GM12878 (cell line): ENCODE results near the gene IL6R. TPM values are rescaled to one million over a fixed set of nuclear protein-coding genes. Genes with fewer than 3 reads are reported as not detected.

ENCODE experiments used
- ATAC-seq: fragments of 200-7000 bp; cut with Tn5 transposase; 3 replicates; pipeline ENCODE4 v1.9.1; 2020; ENCODE audit warnings: mild to moderate bottlenecking, moderate library complexity
- BruUV-seq: library from RNA; stranded (reverse); fragments of 400-500 nt; replicated peaks from 2 replicates; lab custom pipeline; 2021; lab: Mats Ljungman, UMichigan
- CTCF ChIA-PET: fragments of 300-600 bp; sonication (Branson Sonifier 250); formaldehyde crosslinking; extraction: SDS; loops from one replicate; lab custom pipeline; 2021; ENCODE audit warnings: inconsistent platforms; lab: Yijun Ruan, JAX
- POLR2A ChIA-PET: fragments of 350-600 bp; formaldehyde crosslinking; extraction: SDS; loops from one replicate; lab custom pipeline; 2021; ENCODE audit warnings: inconsistent platforms; lab: Charles Lee
- RAD21 ChIA-PET: fragments of 300-600 bp; sonication (Branson Sonifier 250); formaldehyde crosslinking; loops from one replicate; lab custom pipeline; 2023; ENCODE audit warnings: antibody characterized with exemption; ENCODE audit not compliant: unreplicated experiment; lab: Charles Lee
- SMC1A ChIA-PET: fragments of 300-600 bp; sonication (Branson Sonifier 250); formaldehyde crosslinking; loops from one replicate; lab custom pipeline; 2023; ENCODE audit not compliant: unreplicated experiment, uncharacterized antibody; lab: Charles Lee
- DNase-seq: peaks from one replicate; pipeline ENCODE4 v3.0.0-alpha.2; 2011; ENCODE audit warnings: low read depth, low spot score
- FAIRE-seq: peaks from 3 replicates; lab custom pipeline; 2011; peaks lifted over from hg19 to GRCh38; lab: Jason Lieb, UNC
- H2AFZ ChIP-seq: 2 replicates; pipeline ENCODE4 v1.6.0; 2011; ENCODE audit warnings: low read depth, low read length, control low read depth; ENCODE audit not compliant: control insufficient read depth
- H3K27ac ChIP-seq: 2 replicates; pipeline ENCODE4 v1.5.1; 2011; ENCODE audit warnings: control low read depth; ENCODE audit not compliant: control insufficient read depth, insufficient read depth
- H3K27me3 ChIP-seq, 2 experiments: replicated peaks in 1 of 2; 2 replicates each; pipeline versions ENCODE4 v1.6.0 to v1.6.1; 2011; ENCODE audit warnings: low read length in 1 of 2; ENCODE audit not compliant: control insufficient read depth in 2 of 2, insufficient read depth in 2 of 2
- H3K36me3 ChIP-seq, 2 experiments: 2 replicates each; pipeline ENCODE4 v1.5.1; 2011; ENCODE audit warnings: low read length in 1 of 2; ENCODE audit not compliant: control insufficient read depth in 2 of 2, insufficient read depth in 2 of 2
- H3K4me1 ChIP-seq: 2 replicates; pipeline ENCODE4 v1.6.1; 2011; ENCODE audit warnings: mild to moderate bottlenecking, low read length, moderate library complexity, mixed read lengths; ENCODE audit not compliant: control insufficient read depth, insufficient read depth
- H3K4me2 ChIP-seq: 2 replicates; pipeline ENCODE4 v1.6.0; 2011; ENCODE audit warnings: control low read depth; ENCODE audit not compliant: control insufficient read depth, insufficient read depth
- H3K4me3 ChIP-seq: fragments of 200-600 bp; sonication (generic); 2 replicates; pipeline ENCODE4 v1.5.1; 2016
- H3K79me2 ChIP-seq: 2 replicates; pipeline ENCODE4 v1.6.0; 2011; ENCODE audit warnings: low read length; ENCODE audit not compliant: control insufficient read depth, insufficient read depth
- H3K9ac ChIP-seq: 2 replicates; pipeline ENCODE4 v1.8.0; 2011; ENCODE audit warnings: low read length, control low read depth, mixed read lengths; ENCODE audit not compliant: control insufficient read depth, insufficient read depth
- H3K9me3 ChIP-seq: replicated peaks from 3 replicates; pipeline ENCODE4 v1.5.1; 2011; ENCODE audit warnings: mild to moderate bottlenecking, low read length; ENCODE audit not compliant: control insufficient read depth, insufficient read depth
- H4K20me1 ChIP-seq: 2 replicates; pipeline ENCODE4 v1.6.0; 2011; ENCODE audit not compliant: control insufficient read depth, insufficient read depth
- ASH2L ChIP-seq: fragments of 300-600, 200-600 bp; sonication (generic); IDR thresholded peaks from 2 replicates; pipeline ENCODE4 v1.6.1; 2017; ENCODE audit warnings: low read depth, mild to moderate bottlenecking, borderline replicate concordance
- BCL3 ChIP-seq: IDR thresholded peaks from 2 replicates; pipeline ENCODE4 v1.6.1; 2011; ENCODE audit warnings: borderline replicate concordance, low read depth, mild to moderate bottlenecking, moderate library complexity, low read length; ENCODE audit not compliant: insufficient read depth, poor library complexity, severe bottlenecking
- BRCA1 ChIP-seq: IDR thresholded peaks from 2 replicates; pipeline ENCODE4 v1.6.1; 2011; ENCODE audit warnings: low read depth, low read length, improper control_type of control experiment
- CBX5 ChIP-seq: sonication (generic); IDR thresholded peaks from 2 replicates; pipeline ENCODE4 v1.6.1; 2016; ENCODE audit warnings: low read depth, moderate library complexity, mild to moderate bottlenecking, inconsistent platforms
- CEBPZ ChIP-seq: fragments of 150-350 bp; IDR thresholded peaks from 2 replicates; pipeline ENCODE4 v1.6.1; 2016; ENCODE audit warnings: low read depth, low read length
- CREB1 ChIP-seq: IDR thresholded peaks from 2 replicates; pipeline ENCODE4 v1.6.1; 2012; ENCODE audit warnings: low read depth, mild to moderate bottlenecking, inconsistent platforms
- E2F4 ChIP-seq: IDR thresholded peaks from 2 replicates; pipeline ENCODE4 v1.6.1; 2012; ENCODE audit warnings: low read depth, low read length, improper control_type of control experiment
- IKZF1 ChIP-seq: fragments of 450-650 bp; conservative IDR thresholded peaks from 2 replicates; pipeline ENCODE4 v1.6.1; 2017; ENCODE audit warnings: antibody characterized with exemption, mild to moderate bottlenecking
- IKZF2 ChIP-seq, 2 experiments: fragments of 450-650 bp; IDR thresholded peaks; 2 replicates each; pipeline ENCODE4 v1.6.1; 2017; ENCODE audit warnings: mild to moderate bottlenecking in 2 of 2, moderate library complexity in 2 of 2
- MEF2A ChIP-seq: IDR thresholded peaks from 2 replicates; pipeline ENCODE4 v1.6.1; 2011; ENCODE audit warnings: low read depth, mild to moderate bottlenecking, low read length, moderate library complexity; ENCODE audit not compliant: insufficient read depth
- MEF2B ChIP-seq: fragments of 450-650 bp; IDR thresholded peaks from 2 replicates; pipeline ENCODE4 v1.6.1; 2018; ENCODE audit warnings: mild to moderate bottlenecking, moderate library complexity; ENCODE audit not compliant: partially characterized antibody, poor library complexity, severe bottlenecking
- NR2F1 ChIP-seq: fragments of 450-650 bp; conservative IDR thresholded peaks from 2 replicates; pipeline ENCODE4 v1.6.1; 2017; ENCODE audit warnings: mild to moderate bottlenecking
- POU2F2 ChIP-seq: IDR thresholded peaks from 3 replicates; pipeline ENCODE4 v1.6.1; 2011; ENCODE audit warnings: low read depth, mild to moderate bottlenecking, low read length, borderline replicate concordance
- RUNX3 ChIP-seq: IDR thresholded peaks from 2 replicates; pipeline ENCODE4 v1.6.1; 2012; ENCODE audit warnings: low read length, inconsistent platforms
- SMAD1 ChIP-seq: fragments of 450-650 bp; IDR thresholded peaks from 2 replicates; pipeline ENCODE4 v1.6.1; 2018; ENCODE audit warnings: mild to moderate bottlenecking, low read depth; ENCODE audit not compliant: partially characterized antibody
- ZSCAN29 ChIP-seq: fragments of 450-650 bp; IDR thresholded peaks from 2 replicates; pipeline ENCODE4 v1.6.1; 2017; ENCODE audit warnings: mild to moderate bottlenecking, moderate library complexity
- WGBS: methylation state at CpG from one replicate; pipeline ENCODE4 v1.1.6; 2016; ENCODE audit warnings: low lambda C conversion rate; ENCODE audit not compliant: insufficient replicate concordance, insufficient coverage; ENCODE audit errors: missing lambda C conversion rate; 5-methylcytosine and 5-hydroxymethylcytosine counted together
- in situ Hi-C: fragments of 300-500 bp; cut with MboI; formaldehyde crosslinking; loops from 9 replicates; pipeline ENCODE4 v1.14.3; 2018; ENCODE audit warnings: mixed read lengths
- intact Hi-C: fragments of 100-400 bp; cut with micrococcal nuclease; formaldehyde crosslinking; loops from one replicate; pipeline ENCODE4 v1.14.2; 2022; ENCODE audit not compliant: unreplicated experiment
- polyA plus RNA-seq, 11 experiments: library from polyadenylated mRNA; depleted of rRNA in 4 of 11; unstranded in 6 of 11; stranded (reverse) in 5 of 11; fragments of >200 nt; fragmentation: Nextera tagmentation in 4 of 11; fragmentation: Illumina TruSeq in 1 of 11; extraction: Ambion mirVana in 4 of 11; extraction: Trizol in 1 of 11; gene quantifications; 1 replicate in 1 of 11; 2 replicates in 10 of 11; pipeline versions ENCODE4 v1.2.1 to v1.2.3, GENCODE V29; 2011 to 2016; ENCODE audit warnings: inconsistent platforms in 2 of 11, missing spikeins in 2 of 11, low read depth in 1 of 11
- total RNA-seq, 4 experiments: library from RNA; depleted of rRNA in 3 of 4; stranded (reverse); fragments of >200 nt in 3 of 4; fragmentation: Illumina TruSeq in 1 of 4; extraction: Trizol in 1 of 4; gene quantifications; 2 replicates each; pipeline versions ENCODE4 v1.2.1 to v1.2.3, GENCODE V29; 2013 to 2021

Gene IL6R
- total and polyA plus RNA-seq, 10 of the 15 experiments (the other 5 are each of a cell fraction or from before 2014, with no cell fraction given) = 1.9 to 43.4 (median 17.5) TPM

GRCh38 chr1:154431586-154432373 is 26.6 kb downstream of the IL6R start:
- Histone ChIP-seq H3K36me3 (peaks cover 0 to 3% of the 10 kb centered on the region in 2 experiments; a peak in 1 of 4 replicates), H4K20me1 (no peaks in the 10 kb centered on the region; the same call in 1 of the 2 replicates), H3K27ac (no peak overlapping the region), H3K79me2 (no peaks in the 10 kb centered on the region), H3K4me3 (no peak overlapping the region), H3K9me3 (no peaks in the 10 kb centered on the region; the same call in 2 of the 3 replicates), H2AFZ (no peak overlapping the region), H3K9ac (no peak overlapping the region), H3K4me2 (no peak overlapping the region), H3K27me3 (no peaks in the 10 kb centered on the region), H3K4me1 (peaks cover 6% of the 10 kb centered on the region; the same call in 1 of the 2 replicates)
- 38% methylated on average over 10 of the region's 10 CpGs for WGBS
- in situ Hi-C loops (no loop called here), intact Hi-C loops (no loop called here)
- CTCF ChIA-PET = interaction anchor here (0.7 to 1.4 kb wide), 3 partner anchors 12 to 97 kb away, joined by 3 read pairs; no protein-coding TSS in a partner anchor
- DNase-seq = no peak
- POLR2A ChIA-PET = interaction anchor here (0.5 to 1.1 kb wide), 4 partner anchors 18 to 434 kb away, joined by 3 to 6 read pairs (median 6); no protein-coding TSS in a partner anchor
- ATAC-seq = peak; percentile 64
- RAD21 ChIA-PET = interaction anchor here (0.5 to 0.8 kb wide), 2 partner anchors 41 to 360 kb away, joined by 3 to 4 read pairs; no protein-coding TSS in a partner anchor
- BruUV-seq = no TSS peak
- SMC1A ChIA-PET = interaction anchor here (0.6 to 2.7 kb wide), 5 partner anchors 7 to 47 kb away, joined by 3 to 9 read pairs (median 5); no protein-coding TSS in a partner anchor
- no peak for FAIRE-seq
- TF ChIP-seq E2F4 (no peak), ASH2L (no peak), CEBPZ (no peak), MEF2B (no peak), MEF2A (no peak), IKZF1 (peak; percentile 45; the same call in 1 of the 2 replicates), IKZF2 (IDR thresholded peaks at IDR 0.05) (peak in 1 of 2 experiments; percentile 28; a peak in 1 of 4 replicates), NR2F1 (peak; percentile 77), SMAD1 (no peak), ZSCAN29 (no peak), CREB1 (peak; percentile 74), POU2F2 (no peak), RUNX3 (peak; percentile 35; the same call in 1 of the 2 replicates), BCL3 (no peak), CBX5 (no peak), BRCA1 (no peak)
